Trophoblast cell (in vitro differentiated cells and primary cell): Measurements from ENCODE around the gene C15orf39.
A peak's percentile ranks its signal among the peaks of the same experiment; 100 is the strongest.

ENCODE experiments used
- DNase-seq, 2 donors: peaks; one replicate each; pipeline ENCODE4 v3.0.0-alpha.2; 2016
- H2AFZ ChIP-seq: 2 replicates; pipeline ENCODE4 v1.6.1; 2013; ENCODE audit warnings: low read length, moderate library complexity, mild to moderate bottlenecking; ENCODE audit not compliant: insufficient read depth, poor library complexity
- H2AK5ac ChIP-seq: 2 replicates; pipeline ENCODE4 v1.6.1; 2013; ENCODE audit warnings: mild to moderate bottlenecking, low read length
- H2BK120ac ChIP-seq: 2 replicates; pipeline ENCODE4 v1.6.1; 2013; ENCODE audit warnings: low read length, mild to moderate bottlenecking, moderate library complexity; ENCODE audit not compliant: insufficient read depth, poor library complexity
- H2BK12ac ChIP-seq: 2 replicates; pipeline ENCODE4 v1.6.1; 2013; ENCODE audit warnings: mild to moderate bottlenecking, low read length, moderate library complexity
- H2BK5ac ChIP-seq: 2 replicates; pipeline ENCODE4 v1.6.1; 2013; ENCODE audit warnings: low read length, low read depth, moderate library complexity, mild to moderate bottlenecking; ENCODE audit not compliant: poor library complexity
- H3K14ac ChIP-seq: 2 replicates; pipeline ENCODE4 v1.6.1; 2013; ENCODE audit warnings: mild to moderate bottlenecking, low read length
- H3K18ac ChIP-seq: 2 replicates; pipeline ENCODE4 v1.6.1; 2013; ENCODE audit warnings: mild to moderate bottlenecking, low read length
- H3K23ac ChIP-seq: 2 replicates; pipeline ENCODE4 v1.6.1; 2013; ENCODE audit warnings: low read length
- H3K27ac ChIP-seq: 2 replicates; pipeline ENCODE4 v1.5.1; 2013; ENCODE audit warnings: low read depth, mild to moderate bottlenecking, inconsistent platforms, low read length, moderate library complexity
- H3K27me3 ChIP-seq: 2 replicates; pipeline ENCODE4 v1.6.1; 2013; ENCODE audit warnings: inconsistent platforms, mild to moderate bottlenecking, low read length, moderate library complexity; ENCODE audit not compliant: insufficient read depth
- H3K36me3 ChIP-seq, 2 experiments: 1 replicate in 1 of 2; 2 replicates in 1 of 2; pipeline ENCODE4 v1.6.1; 2013; ENCODE audit warnings: low read length in 2 of 2, mild to moderate bottlenecking in 2 of 2, moderate library complexity in 1 of 2; ENCODE audit not compliant: insufficient read depth in 2 of 2, control insufficient read depth in 1 of 2
- H3K4ac ChIP-seq: 2 replicates; pipeline ENCODE4 v1.6.1; 2013; ENCODE audit warnings: low read depth, mild to moderate bottlenecking, low read length, moderate library complexity
- H3K4me1 ChIP-seq, 2 experiments: 1 replicate in 1 of 2; 2 replicates in 1 of 2; pipeline ENCODE4 v1.6.1; 2013; ENCODE audit warnings: low read length in 2 of 2, mild to moderate bottlenecking in 2 of 2, moderate library complexity in 1 of 2; ENCODE audit not compliant: insufficient read depth in 2 of 2, control insufficient read depth in 1 of 2
- H3K4me2 ChIP-seq: 2 replicates; pipeline ENCODE4 v1.6.1; 2013; ENCODE audit warnings: inconsistent platforms, mild to moderate bottlenecking, low read length, moderate library complexity
- H3K4me3 ChIP-seq: 2 replicates; pipeline ENCODE4 v1.5.1; 2013; ENCODE audit warnings: mild to moderate bottlenecking, low read depth, low read length, inconsistent platforms
- H3K79me1 ChIP-seq: one replicate; pipeline ENCODE4 v1.6.1; 2013; ENCODE audit warnings: low read length
- H3K79me2 ChIP-seq: 2 replicates; pipeline ENCODE4 v1.6.1; 2013; ENCODE audit warnings: low read length, mild to moderate bottlenecking; ENCODE audit not compliant: control insufficient read depth, insufficient read depth, poor library complexity
- H3K9ac ChIP-seq: 2 replicates; pipeline ENCODE4 v1.6.1; 2013; ENCODE audit warnings: mild to moderate bottlenecking, low read length
- H3K9me3 ChIP-seq: 2 replicates; pipeline ENCODE4 v1.6.1; 2013; ENCODE audit warnings: low read depth, mild to moderate bottlenecking, control low read depth, inconsistent platforms, low read length; ENCODE audit not compliant: insufficient read depth
- H4K12ac ChIP-seq: 2 replicates; pipeline ENCODE4 v1.6.1; 2013; ENCODE audit warnings: low read depth, mild to moderate bottlenecking, low read length, moderate library complexity
- H4K8ac ChIP-seq: 2 replicates; pipeline ENCODE4 v1.6.1; 2013; ENCODE audit warnings: low read depth, mild to moderate bottlenecking, low read length, moderate library complexity
- H4K91ac ChIP-seq: one replicate; pipeline ENCODE4 v1.6.1; 2013; ENCODE audit warnings: low read depth, mild to moderate bottlenecking, low read length, moderate library complexity
- WGBS: extraction: QIAGEN DNeasy Blood & Tissue Kit; methylation state at CpG from one replicate; pipeline ENCODE4 v1.1.7; 2013; ENCODE audit warnings: missing lambda C conversion rate; ENCODE audit not compliant: insufficient read length, insufficient coverage; ENCODE audit errors: extremely low coverage; 5-methylcytosine and 5-hydroxymethylcytosine counted together

C15orf39 gene

DNA sequence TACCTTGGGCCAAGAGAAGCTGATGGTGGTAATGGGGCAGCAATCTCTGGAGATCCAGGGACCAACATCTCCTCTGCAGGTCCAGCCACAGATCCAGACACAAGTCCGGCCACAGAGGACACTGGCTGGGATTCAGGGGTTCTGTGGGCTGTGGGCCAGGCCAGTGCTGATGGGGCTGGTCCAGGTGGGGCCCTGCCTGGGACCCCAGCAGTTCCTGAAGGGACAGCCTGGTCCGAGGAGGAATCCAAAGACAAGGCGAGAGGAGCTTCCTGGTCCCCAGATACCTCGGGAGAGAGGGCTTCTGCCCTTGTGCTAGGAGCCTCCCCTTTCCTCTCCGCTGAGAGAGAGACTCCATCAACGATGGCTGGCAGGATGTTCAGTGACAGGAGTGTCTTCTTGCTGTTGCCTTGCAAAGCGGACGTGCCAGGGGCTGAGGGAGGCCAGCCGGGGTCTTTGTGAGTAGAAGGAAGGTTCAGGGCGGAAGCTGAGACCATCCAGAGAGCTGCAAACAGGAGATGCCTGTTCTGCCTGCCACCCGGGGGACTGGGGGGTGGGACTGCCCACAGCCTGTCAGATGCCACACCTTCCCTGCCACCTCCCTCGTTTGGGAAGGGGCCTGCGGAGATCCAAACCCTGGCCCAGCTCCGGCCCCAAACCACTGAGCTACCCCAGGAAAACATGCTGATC lies 32.0 kb downstream of the C15orf39 start:
- no CpG with 5 or more reads among the region's 14 CpGs for WGBS
- H2AFZ ChIP-seq = no peak overlapping the region

DNA sequence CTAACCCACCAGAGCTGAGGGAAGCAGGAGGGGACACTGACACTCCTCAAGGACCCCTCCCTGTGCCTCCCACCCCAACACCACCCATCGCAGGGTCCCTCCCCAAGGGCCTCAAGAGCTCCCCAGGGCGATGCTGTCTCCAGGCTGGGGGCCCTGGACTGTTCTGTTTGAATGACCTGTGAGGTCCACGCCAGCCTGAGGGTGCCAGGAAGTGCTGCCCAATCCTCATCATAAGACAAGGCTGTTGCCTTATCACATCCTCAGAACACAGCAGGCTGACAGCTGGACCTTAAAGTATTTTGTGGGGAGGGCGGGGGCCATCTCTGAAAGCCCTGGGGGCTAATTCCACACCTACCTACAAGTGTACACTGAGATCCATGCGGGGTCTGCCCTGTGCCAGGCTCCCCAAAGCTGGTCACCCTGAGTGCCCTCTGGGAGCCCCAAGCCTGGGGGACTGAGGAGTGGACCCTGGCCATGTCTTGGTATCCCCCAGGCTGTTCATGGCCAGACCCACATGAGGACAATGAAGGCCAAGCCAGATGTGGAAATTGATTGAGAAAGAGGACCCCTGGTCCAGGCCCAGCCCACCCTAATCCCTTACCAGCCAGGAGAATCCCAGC lies 32.6 kb downstream of the C15orf39 start:
- Histone ChIP-seq H3K27me3 (no peaks in the 10 kb centered on the region), H4K8ac (no peak overlapping the region), H2BK12ac (no peak overlapping the region), H3K14ac (no peak overlapping the region), H3K9ac (no peak overlapping the region), H3K4ac (no peak overlapping the region), H4K91ac (no peak overlapping the region), H4K12ac (no peak overlapping the region), H3K79me2 (no peaks in the 10 kb centered on the region), H3K4me3 (no peak overlapping the region), H3K27ac (no peak overlapping the region), H3K4me1 (peaks cover 0 to 10% of the 10 kb centered on the region in 2 experiments), H2AFZ (no peak overlapping the region), H3K18ac (no peak overlapping the region), H3K36me3 (no peaks in the 10 kb centered on the region), H3K9me3 (no peaks in the 10 kb centered on the region), H3K23ac (no peak overlapping the region), H2BK120ac (no peak overlapping the region), H2BK5ac (no peak overlapping the region), H3K79me1 (no peaks in the 10 kb centered on the region), H2AK5ac (no peak overlapping the region), H3K4me2 (no peak overlapping the region)
- WGBS = no CpG with 5 or more reads among the region's 5 CpGs
- peak; percentile 30 to 36 for DNase-seq

More for the DNA sequence above, 32.0 kb downstream of the C15orf39 start:
- Histone ChIP-seq H2AK5ac (no peak overlapping the region), H4K12ac (no peak overlapping the region), H3K18ac (no peak overlapping the region), H3K23ac (no peak overlapping the region), H3K79me1 (no peaks in the 10 kb centered on the region), H3K27me3 (no peaks in the 10 kb centered on the region), H3K4me1 (peaks cover 0 to 10% of the 10 kb centered on the region in 2 experiments), H3K9me3 (no peaks in the 10 kb centered on the region), H2BK12ac (no peak overlapping the region), H4K91ac (no peak overlapping the region), H3K4me2 (no peak overlapping the region), H3K4ac (no peak overlapping the region), H2BK120ac (no peak overlapping the region), H3K36me3 (no peaks in the 10 kb centered on the region), H3K27ac (no peak overlapping the region), H3K79me2 (no peaks in the 10 kb centered on the region), H4K8ac (no peak overlapping the region), H3K9ac (no peak overlapping the region), H3K14ac (no peak overlapping the region), H2BK5ac (no peak overlapping the region), H3K4me3 (no peak overlapping the region)
- DNase-seq = no peak

DNA sequence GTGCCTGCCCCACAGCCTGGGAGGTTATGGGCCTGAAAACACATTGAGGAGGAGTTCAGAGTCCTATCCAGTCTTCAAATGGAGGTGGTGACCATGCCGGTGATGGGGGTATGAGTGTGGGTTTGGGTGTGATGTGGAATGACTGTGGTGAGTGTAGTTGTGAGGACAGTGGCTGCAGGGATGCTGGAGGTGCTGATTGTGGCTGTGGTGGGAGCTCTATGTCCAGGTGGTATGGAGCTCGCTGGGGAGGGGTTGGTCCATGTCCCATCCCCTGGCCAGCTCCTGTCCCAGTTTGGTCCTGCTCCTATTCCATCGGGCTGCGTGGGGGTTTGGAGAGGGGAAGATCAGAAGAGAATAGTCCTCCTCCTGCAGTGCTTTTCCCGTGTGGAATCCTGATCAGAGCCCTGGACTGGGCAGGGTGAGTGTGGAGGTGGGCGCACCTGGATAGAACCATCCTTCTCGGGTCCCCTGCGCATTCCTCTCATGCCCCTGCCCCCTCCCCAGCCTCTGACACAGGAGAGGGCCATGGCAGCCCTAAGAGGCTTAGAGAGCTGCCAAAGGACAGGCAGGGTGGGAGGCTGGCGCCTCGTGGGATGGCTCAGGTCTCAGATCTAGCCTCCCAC lies 33.5 kb downstream of the C15orf39 start:
- Histone ChIP-seq H3K9me3 (no peaks in the 10 kb centered on the region), H3K4me2 (no peak overlapping the region), H3K4me1 (peaks cover 0 to 9% of the 10 kb centered on the region in 2 experiments), H3K79me2 (no peaks in the 10 kb centered on the region), H3K4me3 (no peak overlapping the region), H2BK12ac (no peak overlapping the region), H4K91ac (no peak overlapping the region), H3K27me3 (no peaks in the 10 kb centered on the region), H2BK5ac (no peak overlapping the region), H3K23ac (no peak overlapping the region), H3K36me3 (no peaks in the 10 kb centered on the region), H2BK120ac (no peak overlapping the region), H3K79me1 (no peaks in the 10 kb centered on the region), H4K12ac (no peak overlapping the region), H2AFZ (no peak overlapping the region), H3K14ac (no peak overlapping the region), H3K18ac (no peak overlapping the region), H3K4ac (no peak overlapping the region), H3K27ac (no peak overlapping the region), H4K8ac (no peak overlapping the region), H3K9ac (no peak overlapping the region), H2AK5ac (no peak overlapping the region)
- DNase-seq = no peak
- WGBS = no CpG with 5 or more reads among the region's 10 CpGs

DNA sequence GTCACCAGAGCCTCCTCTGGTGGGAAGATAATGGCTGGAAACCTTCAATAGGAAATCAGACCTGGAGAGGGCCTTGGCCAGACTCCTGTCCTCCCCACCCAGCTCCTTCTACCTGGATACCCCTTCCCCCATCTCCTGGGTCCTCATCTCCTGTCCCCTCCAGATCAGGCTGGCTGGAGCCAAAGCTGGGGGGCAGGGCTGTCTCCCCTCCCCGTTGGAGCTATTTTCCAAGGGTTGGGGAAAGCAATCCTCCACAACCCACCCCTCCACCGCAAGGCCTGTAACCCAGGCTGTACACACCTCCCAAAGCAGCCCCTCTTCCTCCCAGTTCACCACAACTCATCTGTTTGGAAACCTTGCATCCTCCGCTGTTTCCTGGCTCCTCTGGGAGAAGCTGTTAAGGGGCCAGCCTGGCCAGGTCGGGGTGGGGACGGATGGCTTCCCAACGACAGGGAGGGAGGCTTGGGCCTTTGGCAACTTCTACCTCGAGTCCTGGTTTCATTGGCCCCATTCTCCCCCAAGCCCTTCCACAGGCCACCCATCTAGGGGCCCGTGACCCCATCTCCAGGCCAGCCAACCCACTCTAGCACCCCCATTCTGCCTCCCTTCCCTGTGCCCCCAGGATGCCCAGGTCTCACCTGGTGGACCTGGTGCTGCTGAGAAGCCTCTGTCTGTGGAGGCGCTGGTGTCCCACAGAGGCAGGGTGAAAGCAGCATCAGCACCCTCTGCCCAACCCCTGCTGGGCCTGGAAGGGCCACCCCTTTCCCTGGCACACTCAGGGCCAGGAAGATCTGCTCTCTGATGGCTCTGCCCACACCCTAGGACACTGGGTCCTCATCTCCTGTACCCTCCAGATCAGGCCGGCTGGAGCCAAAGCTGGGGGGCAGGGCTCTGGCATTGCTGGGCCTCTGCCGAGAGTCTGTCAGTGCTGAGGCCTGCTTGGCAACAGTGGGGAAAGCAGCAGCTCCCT lies 34.4 kb downstream of the C15orf39 start:
- no peaks in the 10 kb centered on the region for H3K79me2 ChIP-seq
- H2AK5ac ChIP-seq = no peak overlapping the region

More for the DNA sequence above, 34.4 kb downstream of the C15orf39 start:
- Histone ChIP-seq H3K14ac (no peak overlapping the region), H3K36me3 (no peaks in the 10 kb centered on the region), H3K4me2 (no peak overlapping the region), H2BK5ac (no peak overlapping the region), H3K79me1 (no peaks in the 10 kb centered on the region), H3K27me3 (no peaks in the 10 kb centered on the region), H3K27ac (no peak overlapping the region), H2AFZ (no peak overlapping the region), H3K9ac (no peak overlapping the region), H4K91ac (no peak overlapping the region), H3K9me3 (no peaks in the 10 kb centered on the region), H2BK120ac (no peak overlapping the region), H2BK12ac (no peak overlapping the region), H4K12ac (no peak overlapping the region), H3K4ac (no peak overlapping the region), H3K23ac (no peak overlapping the region), H3K4me1 (peaks cover 0 to under 1% of the 10 kb centered on the region in 2 experiments), H3K18ac (no peak overlapping the region), H3K4me3 (no peak overlapping the region), H4K8ac (no peak overlapping the region)
- no CpG with 5 or more reads among the region's 11 CpGs for WGBS
- DNase-seq = no peak
